ENCODE measurements around the gene CHERP. TPM values are rescaled to one million over a fixed set of nuclear protein-coding genes. Genes with fewer than 3 reads are reported as not detected.

The CHERP gene
- total and polyA plus RNA-seq, 2 of the 13 experiments (the other 11 are each of a cell fraction or from before 2014, with no cell fraction given), result 4.3 to 5.4 TPM

- ChIA-PET POLR2A (no interaction called here), CTCF (ENCODE audit: low intra/inter-chr PET ratio, low total read pairs) (no interaction called here)
- no peak overlapping the region for H3K4me2 ChIP-seq (ENCODE audit: low read depth, low read length)
- peaks cover 65% of the 10 kb centered on the region for H3K79me2 ChIP-seq (ENCODE audit: insufficient read depth, low read length)
- 100% methylated on average over 6 of the region's 6 CpGs for WGBS (ENCODE audit: low lambda C conversion rate)
- H3K4me3 ChIP-seq (replicated peaks in 1 of 3; ENCODE audit: insufficient read depth in 1 of 3, low read depth in 2 of 3, low read length in 3 of 3), result no peak overlapping the region
- DNase-seq (ENCODE audit: low spot score) (no peak), ATAC-seq (no peak), FAIRE-seq (no peak)
- H3K9ac ChIP-seq (ENCODE audit: insufficient read depth, low read depth, low read length), result no peak overlapping the region
- no peak for TF ChIP-seq ZNF17 (CRISPR knock-in tag; IDR thresholded peaks at IDR 0.05)
- no peak for TF ChIP-seq CHD4 (IDR thresholded peaks at IDR 0.05; ENCODE audit: borderline replicate concordance, low read length)
- no peak for TF ChIP-seq ZFP90 (CRISPR knock-in tag; IDR thresholded peaks at IDR 0.05; ENCODE audit: borderline replicate concordance)
- TF ChIP-seq IRF1 (CRISPR knock-in tag; IDR thresholded peaks at IDR 0.05; ENCODE audit: low read depth), result no peak
- no peak for TF ChIP-seq FOXC1 (CRISPR knock-in tag; IDR thresholded peaks at IDR 0.05; ENCODE audit: borderline replicate concordance)
- no peak for TF ChIP-seq ZBTB49 (CRISPR knock-in tag; IDR thresholded peaks at IDR 0.05; ENCODE audit: borderline replicate concordance)
- no peak for TF ChIP-seq SIN3A (IDR thresholded peaks at IDR 0.05; ENCODE audit: borderline replicate concordance, low read depth, low read length)
- TF ChIP-seq ZNF253 (CRISPR knock-in tag; IDR thresholded peaks at IDR 0.05; ENCODE audit: borderline replicate concordance), result no peak
- no peak for TF ChIP-seq ZFAT (CRISPR knock-in tag; conservative IDR thresholded peaks at IDR 0.05)
- no peak for TF ChIP-seq THAP9 (CRISPR knock-in tag; IDR thresholded peaks at IDR 0.05; ENCODE audit: borderline replicate concordance)
- no peak for TF ChIP-seq ZNF33A (CRISPR knock-in tag; IDR thresholded peaks at IDR 0.05; ENCODE audit: borderline replicate concordance)
- TF ChIP-seq MED1 (CRISPR knock-in tag; IDR thresholded peaks at IDR 0.05), result no peak
- H3K36me3 ChIP-seq (replicated peaks in 1 of 2; ENCODE audit: control insufficient read depth in 1 of 2, insufficient read depth in 2 of 2, low read length in 2 of 2), result peaks cover 4 to 20% of the 10 kb centered on the region in 2 experiments; a peak in 4 of 5 replicates
- no peaks in the 10 kb centered on the region for H3K27me3 ChIP-seq (ENCODE audit: control insufficient read depth in 1 of 2, insufficient read depth in 2 of 2, low read length in 2 of 2)
- intact Hi-C loops (cut with micrococcal nuclease; ENCODE audit: unreplicated experiment), result no loop called here
- no TSS peak for BruUV-seq (replicated peaks)
- H4K20me1 ChIP-seq (ENCODE audit: insufficient read depth, low read length), result peaks cover 21% of the 10 kb centered on the region; the same call in 1 of the 2 replicates
- in situ Hi-C loops (cut with HindIII; ENCODE audit: extremely low pct_ligation_motif_present, low pct_unique_long_range_greater_than_20kb), result no loop called here
- peaks cover 16% of the 10 kb centered on the region for H3K4me1 ChIP-seq (ENCODE audit: insufficient read depth, low read length)
- H3K27ac ChIP-seq (ENCODE audit: extremely low read length, insufficient read depth, low read length), result no peak overlapping the region
- H3K9me3 ChIP-seq (ENCODE audit: low read length), result no peaks in the 10 kb centered on the region
- no peak overlapping the region for H2AFZ ChIP-seq (ENCODE audit: low read length)
Measured at GRCh38 chr19:16581971-16582343, 39.7 kb upstream of the CHERP start.

Measured in HepG2 (cell line).